Fibroblast of mammary gland (primary cell): ENCODE results near the gene CD55.

Source experiments
- DNase-seq: peaks from one replicate; pipeline ENCODE4 v3.0.0-alpha.2; 2010; ENCODE audit warnings: low read depth
- H3K4me3 ChIP-seq: 2 replicates; pipeline ENCODE4 v1.5.1; 2011; ENCODE audit warnings: low read depth, mild to moderate bottlenecking, low read length, moderate library complexity; ENCODE audit not compliant: control insufficient read depth
- CTCF ChIP-seq: conservative IDR thresholded peaks from 2 replicates; pipeline ENCODE4 v1.5.1; 2011; ENCODE audit warnings: low read depth, low read length, inconsistent platforms; ENCODE audit not compliant: control insufficient read depth, insufficient read depth

Gene CD55

DNA sequence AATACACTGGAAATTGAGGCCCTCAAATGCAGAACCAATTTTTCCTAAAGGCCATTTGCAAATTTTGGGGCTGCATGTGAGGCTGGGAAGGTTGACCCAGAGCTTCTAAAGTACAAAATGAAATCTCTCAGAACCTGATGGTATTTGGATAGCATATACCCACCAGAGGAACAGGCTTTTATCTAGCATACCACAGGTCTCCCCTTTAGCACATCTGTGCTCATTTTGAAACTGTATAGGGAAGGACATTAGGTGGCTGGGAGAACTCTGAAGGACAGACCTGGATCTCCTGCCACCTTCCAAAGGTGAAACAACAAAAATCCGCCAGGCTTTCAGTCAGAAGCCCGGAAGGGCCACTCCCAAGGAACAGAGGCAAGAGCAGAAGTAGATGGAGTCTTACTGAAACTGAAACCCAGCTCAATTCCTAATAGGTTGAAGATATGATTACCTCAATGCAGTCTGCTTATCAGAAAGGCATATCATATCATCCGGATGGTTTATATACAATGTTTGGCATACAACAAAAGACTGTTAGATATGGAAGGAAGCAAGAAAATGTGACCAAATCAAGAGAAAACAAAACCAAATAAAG is 11.6 kb downstream of the CD55 start:
- no peak for TF ChIP-seq CTCF
- H3K4me3 ChIP-seq = no peak overlapping the region
- no peak for DNase-seq

DNA sequence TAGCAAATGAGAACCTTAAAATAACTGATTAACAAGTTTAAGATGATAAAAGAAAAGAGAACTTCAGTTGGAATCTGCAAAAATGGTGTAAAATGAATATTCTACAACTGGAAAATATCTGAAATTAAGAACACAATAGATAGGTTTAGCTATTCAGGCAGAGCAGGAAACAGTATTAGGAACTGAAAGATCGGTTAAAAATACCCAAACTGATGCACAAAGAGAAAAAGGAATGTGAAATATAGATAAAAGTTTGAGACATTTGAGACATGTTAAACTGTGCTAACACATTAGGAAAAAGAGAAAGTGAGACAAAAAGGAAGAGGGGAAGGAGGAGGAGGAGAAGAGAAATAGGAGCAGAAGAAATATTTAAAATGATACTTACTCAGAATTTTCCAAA is 12.1 kb downstream of the CD55 start:
- DNase-seq = no peak
- TF ChIP-seq CTCF = no peak
- H3K4me3 ChIP-seq = no peak overlapping the region

DNA sequence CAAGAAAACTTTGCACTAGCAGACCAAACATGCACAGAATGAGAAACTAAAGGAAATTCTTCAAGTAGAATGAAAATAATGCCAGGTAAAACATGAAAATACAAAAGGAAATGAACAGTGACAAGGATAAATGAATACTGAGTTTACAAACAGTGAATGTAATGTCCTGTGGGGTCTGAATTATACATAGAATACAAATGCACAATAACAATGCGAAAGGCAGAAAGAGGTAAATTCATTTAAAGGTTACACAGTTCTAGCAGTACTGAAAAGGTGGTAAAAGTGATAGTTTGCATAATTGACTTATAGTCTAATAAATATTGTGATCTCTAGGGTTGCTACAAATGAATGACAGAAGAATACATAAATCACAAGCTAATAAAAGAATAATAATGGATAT is 12.9 kb downstream of the CD55 start:
- H3K4me3 ChIP-seq = no peak overlapping the region
- DNase-seq = no peak
- no peak for TF ChIP-seq CTCF

- no peak for DNase-seq
- no peak for TF ChIP-seq CTCF
- no peak overlapping the region for H3K4me3 ChIP-seq
Observed at GRCh38 chr1:207335138-207335537, 13.7 kb downstream of the CD55 start.

DNA sequence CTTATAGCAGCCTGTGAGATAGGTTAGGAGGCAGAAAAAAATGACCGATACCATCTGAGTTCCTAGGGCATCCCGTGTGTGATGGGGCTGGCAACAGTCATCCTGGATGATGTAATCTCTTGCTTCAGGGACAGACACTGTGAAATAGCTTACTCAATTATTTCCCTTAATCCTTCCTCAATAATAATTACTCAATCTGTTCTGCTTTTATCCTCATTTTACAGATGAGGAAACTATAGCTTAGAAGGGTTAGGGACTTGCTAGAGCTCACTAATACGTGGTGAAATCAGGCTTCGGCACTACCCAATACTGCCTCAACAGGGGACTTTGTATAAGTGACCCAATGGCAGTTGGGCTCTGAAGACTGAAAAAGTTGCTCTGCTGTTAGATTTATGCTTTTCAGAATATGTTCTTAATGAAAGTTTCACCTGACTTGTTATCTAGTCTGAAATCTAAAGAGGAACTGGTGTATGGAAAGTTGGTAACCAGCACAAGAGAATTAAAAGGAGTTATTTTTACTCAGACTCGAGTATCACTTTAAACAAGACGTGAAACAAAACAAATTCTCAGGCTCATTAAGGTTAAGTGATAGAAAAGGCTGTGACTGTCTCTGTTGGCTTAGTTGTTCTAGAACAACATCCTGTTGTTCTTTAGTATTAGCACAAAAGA is 14.4 kb downstream of the CD55 start:
- peak; percentile 51 for DNase-seq

DNA sequence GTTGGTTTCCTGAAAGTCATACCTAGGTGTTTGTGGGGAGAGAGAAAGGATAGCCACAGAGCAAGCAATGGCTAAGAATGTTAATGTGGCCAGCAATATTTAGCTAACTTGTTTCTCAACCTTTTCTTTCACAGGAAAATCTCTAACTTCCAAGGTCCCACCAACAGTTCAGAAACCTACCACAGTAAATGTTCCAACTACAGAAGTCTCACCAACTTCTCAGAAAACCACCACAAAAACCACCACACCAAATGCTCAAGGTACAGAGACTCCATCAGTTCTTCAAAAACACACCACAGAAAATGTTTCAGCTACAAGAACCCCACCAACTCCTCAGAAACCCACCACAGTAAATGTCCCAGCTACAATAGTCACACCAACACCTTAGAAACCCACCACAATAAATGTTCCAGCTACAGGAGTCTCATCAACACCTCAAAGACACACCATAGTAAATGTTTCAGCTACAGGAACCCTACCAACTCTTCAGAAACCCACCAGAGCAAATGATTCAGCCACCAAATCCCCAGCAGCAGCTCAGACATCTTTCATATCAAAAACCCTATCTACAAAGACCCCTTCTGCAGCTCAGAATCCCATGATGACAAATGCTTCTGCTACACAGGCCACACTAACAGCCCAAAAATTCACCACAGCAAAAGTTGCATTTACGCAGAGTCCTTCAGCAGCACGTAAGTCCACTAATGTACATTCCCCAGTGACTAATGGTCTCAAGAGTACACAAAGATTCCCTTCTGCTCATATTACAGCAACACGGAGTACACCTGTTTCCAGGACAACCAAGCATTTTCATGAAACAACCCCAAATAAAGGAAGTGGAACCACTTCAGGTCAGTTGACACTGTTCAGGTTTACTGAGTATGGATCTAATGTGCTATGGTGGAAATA is 15.3 kb downstream of the CD55 start:
- peak; percentile 63 for DNase-seq
- no peak for TF ChIP-seq CTCF
- no peak overlapping the region for H3K4me3 ChIP-seq

More for the DNA sequence above, 14.4 kb downstream of the CD55 start:
- H3K4me3 ChIP-seq = no peak overlapping the region
- no peak for TF ChIP-seq CTCF
